Panc1 (cell line): ENCODE results near the gene RNF114.

Source experiments
- CTCF ChIP-seq: fragments of 450-650 bp; IDR thresholded peaks from 2 replicates; pipeline ENCODE4 v1.5.1; 2017; ENCODE audit warnings: mild to moderate bottlenecking
- POLR2AphosphoS5 ChIP-seq: IDR thresholded peaks from 2 replicates; pipeline ENCODE4 v1.6.1; 2012; ENCODE audit warnings: mild to moderate bottlenecking, low read depth, low read length, moderate library complexity
- REST ChIP-seq, 2 experiments: IDR thresholded peaks; 2 replicates each; pipeline ENCODE4 v1.6.1; 2011 to 2012; ENCODE audit warnings: low read depth in 2 of 2, control low read depth in 1 of 2, low read length in 1 of 2, mild to moderate bottlenecking in 1 of 2, moderate library complexity in 1 of 2; ENCODE audit not compliant: insufficient read depth in 1 of 2

GRCh38 chr20:49984426-49985153 lies 48.4 kb downstream of the RNF114 start:
- TF ChIP-seq CTCF (no peak), POLR2AphosphoS5 (no peak), REST (IDR thresholded peaks at IDR 0.05; ENCODE audit: insufficient read depth in 1 of 2, low read depth in 2 of 2, low read length in 1 of 2) (no peak)
